CD4-positive, alpha-beta T cell treated with Interleukin-15 for 4 hours (primary cell): ENCODE data around the gene PRKAG1.
A peak's percentile ranks its signal among the peaks of the same experiment; 100 is the strongest.

ENCODE experiments used
- DNase-seq: peaks from one replicate; pipeline ENCODE4 v3.0.0-alpha.2; 2020; ENCODE audit warnings: low spot score

PRKAG1 gene

DNA sequence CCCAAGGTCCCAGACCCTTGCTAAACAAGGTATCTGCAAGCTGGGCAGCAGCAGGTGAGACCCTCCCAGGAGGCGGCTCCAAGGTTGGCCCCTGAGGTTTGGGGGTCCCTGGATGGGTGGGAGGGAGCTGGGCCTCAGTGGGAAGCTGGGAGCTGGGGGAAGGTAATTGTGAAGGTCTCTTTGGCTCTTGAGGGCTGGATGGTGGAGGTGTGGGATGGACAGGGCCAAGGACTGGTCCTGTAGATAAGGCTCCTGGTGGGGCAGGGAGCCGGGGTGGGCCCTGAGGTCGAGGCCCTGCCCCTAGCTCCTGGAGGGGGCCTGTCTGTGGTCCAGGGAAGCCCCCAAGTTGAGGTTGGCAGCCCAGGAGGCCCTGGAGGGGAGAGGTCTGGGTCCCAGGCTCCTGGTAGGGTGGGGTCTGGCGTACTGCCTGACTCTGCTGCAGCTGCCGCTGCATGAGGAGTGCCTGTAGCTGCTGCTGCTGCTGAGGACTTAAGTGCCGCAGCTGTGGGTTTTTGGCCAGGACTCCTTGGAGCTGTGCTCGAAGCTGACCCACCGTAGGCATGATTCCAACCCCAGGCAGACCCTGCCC is 13.1 kb upstream of the PRKAG1 start:
- no peak for DNase-seq

DNA sequence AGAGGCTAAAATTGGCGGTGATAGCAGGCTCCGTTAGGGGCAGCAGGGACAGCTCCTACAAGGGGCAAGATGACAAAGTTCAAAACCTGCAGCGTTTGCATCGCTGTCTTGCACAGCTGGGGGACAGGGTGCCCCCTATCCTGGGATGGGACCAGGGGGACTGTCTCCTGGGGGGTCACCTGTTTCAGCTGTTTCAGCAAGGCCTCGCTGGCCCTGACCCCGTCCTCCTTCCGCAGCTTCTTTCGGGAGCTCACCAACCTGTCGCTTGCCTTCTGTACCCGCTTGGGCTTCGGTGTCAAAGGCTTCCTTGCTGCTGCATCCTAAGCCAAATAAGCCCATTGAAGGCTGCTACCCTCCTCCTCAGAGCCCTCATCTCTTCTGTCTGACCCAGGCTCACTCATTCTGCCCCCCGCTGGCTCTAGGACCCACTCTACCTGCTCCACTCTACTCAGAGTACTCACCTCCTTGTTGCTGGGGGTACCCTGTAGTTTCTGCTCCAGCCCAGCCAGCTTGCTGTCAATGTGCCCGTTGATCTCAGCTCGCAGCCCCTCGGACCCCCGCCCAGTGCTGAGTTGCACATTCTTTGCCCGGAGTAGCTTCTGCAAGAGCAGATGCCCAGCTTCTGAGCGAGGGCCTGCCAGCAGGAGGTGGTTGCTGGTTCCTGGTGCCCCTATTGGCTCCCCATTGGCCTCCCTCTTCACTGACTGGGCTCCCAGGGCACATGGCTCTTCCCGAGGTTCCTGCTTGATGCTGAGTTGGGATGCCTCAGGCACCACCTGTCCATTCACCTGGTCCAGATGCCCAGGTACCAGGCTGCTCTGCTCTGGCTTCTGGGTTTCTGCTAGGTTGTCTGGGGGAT is 12.4 kb upstream of the PRKAG1 start:
- no peak for DNase-seq

DNA sequence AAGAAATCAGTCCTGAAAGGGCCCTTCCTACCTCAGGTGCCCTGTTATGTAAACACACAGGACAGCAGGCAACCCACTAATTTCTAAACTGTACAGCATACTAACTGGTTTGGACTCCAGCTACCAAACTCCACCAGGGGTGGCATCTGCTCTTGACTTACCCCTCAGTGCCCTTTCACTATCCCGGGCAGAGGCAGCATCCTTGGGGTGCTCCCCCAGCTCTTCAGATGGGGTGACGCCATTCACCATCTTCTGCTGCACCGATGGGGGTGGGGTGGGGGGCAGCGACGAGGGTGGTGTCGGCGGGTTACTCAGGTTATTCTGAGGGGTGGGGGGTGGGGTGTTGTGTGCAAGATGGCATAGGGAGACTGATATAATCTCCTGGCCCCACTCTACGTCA is 11.5 kb upstream of the PRKAG1 start:
- DNase-seq = no peak

DNA sequence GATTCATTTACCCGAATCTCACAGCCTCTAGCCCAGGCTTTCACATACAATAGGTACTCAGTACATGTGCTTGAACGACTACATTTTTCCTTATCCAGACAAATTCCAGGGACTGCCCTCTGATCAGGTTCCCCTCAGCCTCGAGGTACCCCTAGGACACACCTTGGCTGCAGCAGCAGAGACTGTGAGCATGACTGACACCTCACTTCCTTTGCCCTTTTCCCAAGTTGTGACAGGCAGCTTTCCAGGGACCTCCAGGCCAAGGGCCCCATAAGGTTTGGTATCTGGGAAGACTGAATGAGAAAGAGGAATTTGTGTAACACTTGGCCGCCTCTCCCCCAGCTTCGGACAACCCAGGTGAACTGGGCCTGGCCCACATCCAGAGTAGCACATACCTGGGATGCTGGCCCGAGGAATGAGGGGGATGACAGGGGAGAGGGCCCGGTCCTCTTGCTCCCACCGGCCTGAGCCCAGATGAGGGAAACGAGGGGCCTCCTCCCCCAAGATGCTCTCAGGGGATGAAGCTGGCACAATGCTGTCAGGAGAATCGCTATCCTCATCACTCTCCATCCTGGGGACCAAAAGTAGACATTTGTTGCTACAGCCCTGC is 10.2 kb upstream of the PRKAG1 start:
- no peak for DNase-seq

DNA sequence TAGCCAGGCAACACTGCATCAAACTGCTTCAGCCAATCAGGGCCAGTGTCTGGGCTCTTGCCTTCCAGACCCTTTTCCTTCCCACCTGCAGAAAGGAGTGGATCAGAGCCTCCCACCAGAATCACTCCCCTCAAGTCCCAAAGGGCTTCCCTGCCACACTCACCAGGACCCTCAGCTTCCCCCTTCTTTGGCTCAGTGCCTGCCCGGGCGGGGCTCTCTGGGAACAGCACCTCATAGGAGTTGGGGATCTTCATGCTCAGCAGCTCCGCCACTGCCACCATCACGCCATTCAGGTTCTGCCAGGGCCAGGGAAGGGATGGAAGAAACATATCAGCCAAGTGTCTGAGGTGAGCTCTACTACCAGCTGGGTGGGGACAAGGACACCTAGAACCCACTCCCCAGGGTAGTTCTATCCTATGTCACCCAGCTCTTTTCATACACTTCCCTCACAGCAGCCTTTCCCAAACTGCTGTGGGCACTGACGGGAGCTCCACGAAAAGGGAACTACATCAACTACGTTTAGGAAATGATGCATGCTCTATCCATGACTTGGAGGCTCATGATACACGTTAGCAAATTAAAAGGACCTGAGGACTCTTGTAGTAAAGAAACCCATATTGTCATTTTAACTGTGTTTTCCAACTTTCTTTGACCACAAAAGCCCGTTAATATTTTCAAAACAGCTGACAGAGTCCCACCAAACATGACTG is 9.4 kb upstream of the PRKAG1 start:
- DNase-seq = no peak

DNA sequence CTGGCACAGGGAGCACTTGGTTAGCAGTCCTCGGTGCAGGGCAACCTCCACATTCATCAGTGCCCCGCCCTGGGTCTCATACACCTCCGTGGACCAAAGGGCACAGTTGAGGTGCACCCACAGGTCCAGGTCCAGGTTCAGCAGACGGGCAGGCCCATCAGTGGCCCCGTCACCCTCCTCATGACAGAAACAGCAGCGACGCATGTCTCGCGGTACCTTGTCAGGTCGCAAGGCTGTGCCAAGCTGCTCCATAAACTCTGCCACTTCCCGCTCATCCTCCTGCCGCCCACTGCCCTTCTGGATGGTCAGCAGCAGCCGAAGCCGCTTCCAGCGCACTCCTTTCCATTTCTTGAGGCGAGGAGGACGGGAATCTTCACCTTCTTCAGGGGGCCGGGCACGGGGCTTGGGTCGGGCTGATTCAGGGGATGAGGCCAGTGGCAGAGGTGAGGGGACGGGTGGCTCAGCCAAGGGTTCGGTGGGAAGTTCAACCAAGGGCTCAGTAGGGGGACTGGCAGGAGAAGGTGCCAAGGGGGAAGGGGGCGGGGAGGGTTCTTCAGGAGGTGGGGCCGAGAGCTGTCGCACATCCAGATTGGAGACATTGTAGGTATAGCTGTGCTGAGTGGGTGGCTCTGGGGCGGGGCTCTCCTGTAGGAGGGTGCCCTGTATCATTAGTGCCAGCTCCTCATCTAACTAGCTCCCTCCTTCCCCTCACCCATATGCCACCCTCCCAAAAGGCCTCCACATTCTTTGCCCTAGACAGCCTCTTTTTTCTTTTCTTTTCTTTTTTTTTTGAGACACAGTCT is 8.3 kb upstream of the PRKAG1 start:
- no peak for DNase-seq

DNA sequence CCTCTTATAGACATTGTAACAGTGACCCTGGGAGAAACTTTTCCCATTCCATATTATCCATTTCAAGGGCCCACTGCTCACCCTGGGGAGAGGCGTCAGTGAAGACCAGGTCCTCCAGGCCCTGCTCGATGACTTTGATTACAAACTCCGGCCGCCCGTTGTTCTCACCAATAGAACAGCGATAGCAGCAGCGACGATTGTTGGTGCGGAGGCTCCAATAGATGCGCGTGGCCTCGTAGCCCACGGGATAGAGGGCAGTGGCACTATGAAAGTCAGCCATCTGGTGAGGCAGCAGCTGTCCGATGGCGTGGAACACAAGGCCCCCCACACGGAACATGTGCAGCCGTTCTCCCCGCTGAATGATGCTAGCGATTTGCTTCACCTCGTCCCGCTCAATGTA is 7.5 kb upstream of the PRKAG1 start:
- no peak for DNase-seq

DNA sequence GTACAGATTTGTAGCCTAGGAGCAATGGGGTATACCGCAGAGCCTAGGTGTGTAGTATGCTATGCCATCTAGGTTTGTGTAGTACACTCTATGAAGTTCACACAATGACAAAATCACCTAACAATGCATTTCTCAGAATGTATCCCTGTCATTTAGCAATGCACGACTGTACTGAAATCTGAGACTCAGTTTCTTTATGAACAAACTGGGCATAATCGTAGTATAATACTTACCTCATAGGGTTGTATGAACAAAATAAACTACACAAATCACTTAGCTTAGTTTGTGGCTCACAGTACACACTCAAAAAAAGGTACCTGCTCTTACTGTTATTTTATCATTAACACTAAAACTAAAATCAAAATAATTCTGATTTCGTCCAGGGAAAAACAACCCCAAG is 6.9 kb upstream of the PRKAG1 start:
- DNase-seq = no peak

DNA sequence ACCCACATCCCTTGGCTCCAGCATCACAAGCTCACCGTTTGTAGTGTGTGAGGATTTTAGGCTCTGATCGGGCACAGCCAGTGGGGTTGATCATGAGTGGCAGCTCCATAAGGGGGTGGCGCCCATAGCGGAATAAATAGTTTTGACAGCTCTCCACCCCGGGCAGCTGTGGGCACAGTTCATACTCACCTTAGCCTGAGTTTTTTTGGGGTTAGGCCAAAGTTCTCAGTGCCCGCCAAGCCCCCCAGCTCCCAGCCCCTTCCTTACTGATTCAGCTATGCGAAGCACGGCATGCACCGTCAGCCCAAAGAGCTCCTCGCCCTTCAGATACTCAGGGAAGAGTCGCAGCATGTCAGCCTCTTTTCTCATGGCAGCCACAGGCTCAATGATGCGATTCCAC is 6.0 kb upstream of the PRKAG1 start:
- DNase-seq = no peak

DNA sequence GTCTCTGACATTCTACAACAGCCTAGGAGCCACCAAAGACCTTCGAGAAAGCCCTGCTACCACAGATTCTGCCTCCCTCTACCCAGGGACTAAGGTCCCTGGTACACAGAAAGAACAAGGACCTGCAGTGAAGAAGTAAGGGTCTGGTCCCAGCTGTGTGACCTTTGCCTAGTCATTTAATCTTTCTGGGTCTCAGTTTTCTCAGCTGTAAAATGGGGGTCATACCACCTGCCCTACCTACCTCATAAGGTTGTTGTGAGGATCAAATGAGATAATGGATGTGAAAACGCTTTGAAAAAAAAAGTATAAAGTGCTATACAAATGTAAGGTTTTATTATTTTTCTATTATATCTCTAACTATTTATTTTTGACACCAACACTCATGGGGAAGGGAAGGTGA is 5.2 kb upstream of the PRKAG1 start:
- DNase-seq = no peak

DNA sequence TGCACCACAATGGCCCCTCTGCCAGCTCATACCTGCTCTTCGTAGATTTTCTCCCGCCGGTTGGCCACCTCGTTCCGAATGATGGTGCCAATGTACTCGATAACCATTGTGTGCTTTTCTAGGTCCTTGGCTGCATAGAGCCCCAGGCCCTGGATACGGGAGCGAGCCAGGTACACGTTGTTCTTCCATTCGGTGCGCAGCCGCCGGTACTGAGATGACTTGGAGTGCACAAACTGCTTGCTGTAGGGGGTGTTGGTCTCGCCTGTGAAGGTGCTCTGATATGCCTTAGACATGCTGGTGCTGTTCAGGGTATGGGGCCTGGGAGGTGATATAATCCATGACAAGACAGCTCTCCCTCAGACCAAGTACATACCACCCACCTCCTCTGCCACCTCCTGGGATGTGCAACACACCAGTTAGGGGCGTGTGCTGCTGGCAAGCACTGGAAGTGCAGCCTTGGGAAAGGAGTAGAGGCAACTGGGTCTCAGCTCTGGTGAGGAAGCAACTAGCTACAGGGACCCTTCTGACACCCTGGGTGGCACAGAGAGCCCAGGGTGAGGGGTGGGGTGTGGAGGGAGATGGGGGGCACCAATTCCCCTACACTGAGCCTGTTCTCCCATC is 4.1 kb upstream of the PRKAG1 start:
- DNase-seq = no peak

DNA sequence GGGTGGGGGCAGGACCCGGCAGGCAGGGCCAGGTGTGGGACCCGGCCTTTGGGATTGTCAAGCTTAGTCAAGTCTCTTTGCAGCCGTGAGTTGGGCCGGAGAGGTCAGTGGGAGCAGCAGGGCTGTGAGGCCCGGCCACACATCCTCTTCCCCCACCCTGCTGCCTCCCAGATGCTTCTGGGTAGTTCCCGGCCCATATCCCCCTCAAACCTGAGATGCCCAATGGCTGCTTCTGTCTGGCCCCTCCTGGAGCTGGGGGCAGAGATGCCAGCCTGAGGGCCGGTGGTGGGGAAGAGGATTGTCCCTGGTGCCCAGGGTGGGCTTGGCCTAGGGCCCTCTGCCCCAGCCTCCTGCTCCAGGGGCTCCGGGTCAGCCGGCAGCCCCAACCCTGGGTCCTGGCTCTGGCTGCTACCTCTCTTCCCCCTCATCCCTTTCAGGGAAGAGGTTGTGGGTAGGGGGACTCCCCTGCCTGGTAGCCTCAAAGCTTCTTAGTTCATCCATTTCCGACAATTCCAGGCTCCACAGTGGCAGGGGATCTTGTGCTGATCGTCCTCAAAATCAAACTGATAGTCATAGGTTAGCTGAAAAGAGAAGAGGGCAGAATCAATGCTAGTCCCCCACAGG is 2.8 kb upstream of the PRKAG1 start:
- DNase-seq = no peak

DNA sequence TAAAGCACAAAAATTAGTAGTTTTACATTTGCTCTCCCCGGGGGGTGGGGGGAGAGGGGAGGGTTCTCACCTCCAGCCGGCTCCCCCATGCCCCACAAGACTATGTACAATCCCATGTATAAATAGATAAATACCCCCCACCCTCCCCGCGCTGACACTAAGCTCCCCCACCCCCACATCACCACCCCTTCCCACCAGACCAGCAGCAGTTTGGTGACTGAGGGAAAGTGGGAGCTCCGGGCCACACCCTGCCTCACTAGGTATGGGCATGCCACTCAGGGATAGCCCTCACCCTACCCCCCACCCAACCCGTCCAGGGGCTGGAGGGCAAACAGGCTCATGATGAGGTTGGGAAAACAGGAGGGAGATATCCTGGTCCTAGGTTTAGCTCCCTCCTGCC is 1.9 kb upstream of the PRKAG1 start:
- DNase-seq = no peak

DNA sequence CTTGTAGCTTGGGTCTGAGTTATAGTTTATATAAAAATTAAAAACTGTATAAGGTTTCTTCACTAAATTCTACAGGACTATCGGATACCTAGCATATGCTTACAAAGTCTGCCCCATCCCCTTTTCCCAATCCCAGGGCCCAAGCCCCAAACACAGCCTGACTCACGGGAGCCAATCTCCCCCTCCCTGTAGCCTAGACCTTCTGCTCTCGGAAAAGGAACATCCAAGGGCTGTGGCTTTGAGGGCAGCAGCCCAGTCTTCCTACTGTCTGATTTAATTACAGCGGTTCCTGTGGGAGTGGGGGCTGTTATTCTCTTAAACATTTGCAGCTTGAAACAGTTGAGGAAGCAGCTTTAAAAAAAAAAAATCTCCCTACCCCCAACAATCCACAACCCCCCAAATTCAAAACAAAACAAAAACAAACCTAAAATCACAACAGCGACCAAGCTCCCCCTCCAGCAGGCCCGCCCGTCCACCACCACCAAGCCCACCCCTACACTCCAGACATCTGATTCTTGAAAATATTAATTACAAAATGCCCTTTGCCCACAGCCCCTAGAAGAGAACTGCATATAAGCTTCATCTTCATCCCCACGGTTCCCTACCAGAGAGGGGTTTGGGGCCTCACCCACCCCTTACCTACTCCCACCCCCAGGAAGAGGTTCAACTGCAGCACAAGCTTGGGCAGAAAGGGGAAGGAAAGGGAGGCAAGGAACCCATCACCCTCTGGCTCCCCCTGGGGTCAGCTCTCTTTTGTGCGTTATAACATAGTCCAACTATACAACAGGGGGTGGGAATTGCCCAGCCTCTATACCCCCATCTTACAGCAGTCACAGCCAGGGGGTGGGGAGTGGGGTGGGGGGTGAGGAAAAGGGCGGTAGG is 1.1 kb upstream of the PRKAG1 start:
- peak; percentile 41 for DNase-seq

DNA sequence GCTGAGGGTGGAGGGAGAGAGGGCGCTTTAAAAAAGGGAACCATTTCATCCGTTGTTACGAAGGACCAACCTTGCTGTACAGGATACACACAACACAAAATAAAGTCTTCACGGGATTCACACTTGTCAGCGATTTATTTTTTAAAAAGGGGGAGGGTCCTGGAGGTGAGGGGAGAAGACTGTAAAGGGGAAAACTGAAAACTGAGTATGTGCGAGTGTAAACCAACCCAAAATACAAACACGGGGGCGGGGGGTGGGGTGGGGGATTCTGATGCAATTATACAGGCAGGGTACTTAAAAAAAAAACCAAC is 499 bp upstream of the PRKAG1 start:
- DNase-seq = no peak

DNA sequence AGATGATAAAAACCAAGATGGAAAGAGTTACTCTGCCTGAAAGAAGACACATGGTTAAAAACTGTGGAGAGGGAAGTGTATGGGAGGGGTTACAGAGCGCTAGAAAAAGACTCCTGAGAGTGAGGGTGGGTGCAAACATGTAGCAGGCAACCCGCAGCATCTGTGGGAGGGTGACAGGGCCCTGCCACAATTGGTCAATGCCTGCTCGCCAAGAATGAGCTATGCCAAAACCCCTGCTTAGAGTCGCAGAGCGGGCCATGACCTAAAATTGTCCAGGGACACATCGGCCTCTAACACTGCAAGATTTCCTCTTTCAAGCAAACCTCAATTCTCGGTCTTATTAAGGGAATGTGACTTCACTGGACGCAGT is 700 bp downstream of the PRKAG1 start:
- DNase-seq = peak; percentile 17

DNA sequence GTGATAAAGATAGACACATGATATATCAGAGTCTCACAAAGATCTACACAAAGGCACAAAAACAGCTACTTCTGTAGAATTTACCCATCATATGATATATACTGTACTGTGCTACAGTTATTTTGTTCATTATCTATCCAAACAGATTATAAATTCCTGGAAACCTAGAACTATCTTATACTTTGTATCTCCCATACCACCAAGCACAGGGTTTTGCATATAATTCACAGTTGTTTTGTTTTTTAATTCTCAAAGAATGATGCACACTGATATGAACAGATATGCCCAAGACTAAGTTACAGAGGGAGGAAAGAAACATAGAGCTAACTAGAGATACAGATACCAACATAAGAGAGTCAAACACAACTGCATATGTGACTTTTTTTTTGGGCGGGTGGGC is 3.4 kb downstream of the PRKAG1 start:
- no peak for DNase-seq

DNA sequence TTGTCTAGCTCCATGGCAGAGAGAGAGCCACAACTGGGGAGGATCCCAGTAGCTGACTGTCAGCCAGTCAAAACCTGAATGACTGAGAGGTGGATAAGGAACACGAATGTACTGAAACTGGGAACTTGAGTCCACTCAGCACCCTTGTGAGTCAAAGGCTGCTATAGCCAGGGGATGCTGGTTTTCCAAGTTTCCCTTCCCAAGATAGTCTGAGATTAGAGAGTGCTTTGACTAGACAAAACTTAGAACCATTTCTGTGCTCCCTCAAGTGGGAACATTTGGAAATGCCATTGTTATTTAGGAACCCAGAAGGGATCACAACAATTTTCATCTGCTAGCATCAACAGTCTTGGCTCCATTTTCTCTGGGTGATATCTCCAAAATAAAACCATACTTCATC is 4.0 kb downstream of the PRKAG1 start:
- DNase-seq = no peak

DNA sequence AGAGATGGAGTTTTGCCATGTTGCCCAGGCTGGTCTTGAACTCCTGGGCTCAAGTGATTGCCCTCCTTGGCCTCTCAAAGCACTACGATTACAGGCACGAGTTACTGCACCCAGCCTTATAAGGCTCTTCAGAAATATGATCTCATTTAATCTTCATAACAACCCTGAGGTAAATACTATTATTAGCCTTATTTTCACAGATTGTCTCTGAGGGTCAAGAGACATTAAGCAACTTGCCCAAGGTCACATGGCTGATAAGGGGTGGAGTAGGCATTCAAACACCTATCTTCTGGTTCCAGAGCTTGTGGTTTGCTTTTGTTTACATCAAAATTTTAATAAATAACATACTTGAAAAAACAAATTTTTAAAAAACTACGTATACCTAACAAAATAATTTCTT is 5.1 kb downstream of the PRKAG1 start:
- DNase-seq = no peak

DNA sequence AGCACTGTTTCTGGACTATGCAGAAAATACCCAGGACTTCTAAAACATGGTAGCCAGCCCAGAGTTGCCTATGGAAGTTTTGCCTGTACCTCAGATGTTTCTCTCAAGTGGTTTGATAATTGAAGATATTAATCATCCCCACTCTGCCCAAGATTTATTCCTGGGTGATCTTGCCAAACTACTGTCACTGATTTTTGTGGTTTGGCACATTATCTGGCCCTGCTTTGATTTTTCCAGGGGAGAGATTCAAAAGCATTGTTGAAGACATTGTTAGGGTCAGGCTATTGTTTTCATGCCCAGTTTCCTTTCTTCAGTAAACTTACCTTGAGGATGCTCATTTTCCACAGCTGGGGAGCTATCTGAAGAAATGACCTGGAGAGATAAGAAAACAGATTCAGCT is 5.8 kb downstream of the PRKAG1 start:
- DNase-seq = no peak
